HL-60 (cell line): ENCODE results near the gene COL23A1.

Experiments used
- CTCF ChIP-seq: IDR thresholded peaks from one replicate; pipeline ENCODE4 v1.5.1; 2011; ENCODE audit warnings: low read length, control low read depth, inconsistent platforms; ENCODE audit not compliant: insufficient read depth
- GABPA ChIP-seq: IDR thresholded peaks from 2 replicates; pipeline ENCODE4 v1.6.1; 2012; ENCODE audit warnings: low read depth
- POLR2AphosphoS5 ChIP-seq: IDR thresholded peaks from 2 replicates; pipeline ENCODE4 v1.6.1; 2012; ENCODE audit warnings: low read depth
- REST ChIP-seq: IDR thresholded peaks from 2 replicates; pipeline ENCODE4 v1.6.1; 2012; ENCODE audit warnings: low read depth; ENCODE audit not compliant: insufficient replicate concordance
- SPI1 ChIP-seq: IDR thresholded peaks from 2 replicates; pipeline ENCODE4 v1.6.1; 2012; ENCODE audit warnings: low read depth, mild to moderate bottlenecking, borderline replicate concordance

- TF ChIP-seq CTCF (no peak), POLR2AphosphoS5 (no peak), REST (no peak), GABPA (no peak), SPI1 (no peak)
Measured at GRCh38 chr5:178318893-178319292, 271.3 kb downstream of the COL23A1 start.
